ENCODE results near the gene ASMTL. TPM values are rescaled to one million over a fixed set of nuclear protein-coding genes. Genes with fewer than 3 reads are reported as not detected.
"Not testable (repeated sequence)": the region's sequence is repeated elsewhere in the genome, so short reads cannot be mapped to it uniquely, and the experiment has no call there.

Gene ASMTL
- total RNA-seq, 1 experiment from 2014 or later = 42.7 TPM

DNA sequence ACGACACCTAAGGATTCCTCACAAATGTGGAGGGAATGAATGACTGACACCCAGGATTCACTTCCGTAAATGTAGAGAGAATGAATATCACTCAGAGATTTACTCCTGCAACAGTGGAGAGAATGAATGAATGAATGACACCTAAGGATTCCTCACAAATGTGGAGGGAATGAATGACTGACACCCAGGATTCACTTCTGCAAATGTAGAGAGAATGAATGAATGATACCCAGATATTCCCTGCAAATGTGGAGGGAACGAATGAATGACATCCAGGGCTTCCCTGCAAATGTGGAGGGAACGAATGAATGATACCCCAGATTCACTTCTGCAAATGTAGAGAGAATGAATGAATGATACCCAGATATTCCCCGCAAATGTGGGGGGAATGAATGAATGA lies 36.6 kb upstream of the ASMTL start:
- H3K4me1 ChIP-seq (replicated peaks; ENCODE audit: insufficient read depth); H3K27ac ChIP-seq; H3K9me3 ChIP-seq (ENCODE audit: insufficient read depth, low read depth); H3K79me2 ChIP-seq (ENCODE audit: low read depth); H3K36me3 ChIP-seq (ENCODE audit: low read depth); H2AFZ ChIP-seq; intact Hi-C loops (cut with micrococcal nuclease; ENCODE audit: unreplicated experiment); DNase-seq; H3K9me2 ChIP-seq (ENCODE audit: insufficient read depth); H4K20me1 ChIP-seq (ENCODE audit: insufficient read depth); BruUV-seq (replicated peaks); CTCF ChIA-PET; H3K4me2 ChIP-seq; POLR2A ChIA-PET (ENCODE audit: unreplicated experiment); H3K4me3 ChIP-seq; H3F3A ChIP-seq (ENCODE audit: insufficient read depth, low read depth): not testable (repeated sequence)
- H3K27me3 ChIP-seq (ENCODE audit: insufficient read depth, low read depth) = peaks cover 29% of the 10 kb centered on the region

GRCh38 chrX:1488745-1489144 lies 36.0 kb upstream of the ASMTL start:
- no peak overlapping the region for H2AFZ ChIP-seq
- H3F3A ChIP-seq (ENCODE audit: insufficient read depth, low read depth) = no peaks in the 10 kb centered on the region; the same call in 1 of the 2 replicates
- H3K27me3 ChIP-seq (ENCODE audit: insufficient read depth, low read depth) = peaks cover 35% of the 10 kb centered on the region
- TF ChIP-seq, protein P1, sequence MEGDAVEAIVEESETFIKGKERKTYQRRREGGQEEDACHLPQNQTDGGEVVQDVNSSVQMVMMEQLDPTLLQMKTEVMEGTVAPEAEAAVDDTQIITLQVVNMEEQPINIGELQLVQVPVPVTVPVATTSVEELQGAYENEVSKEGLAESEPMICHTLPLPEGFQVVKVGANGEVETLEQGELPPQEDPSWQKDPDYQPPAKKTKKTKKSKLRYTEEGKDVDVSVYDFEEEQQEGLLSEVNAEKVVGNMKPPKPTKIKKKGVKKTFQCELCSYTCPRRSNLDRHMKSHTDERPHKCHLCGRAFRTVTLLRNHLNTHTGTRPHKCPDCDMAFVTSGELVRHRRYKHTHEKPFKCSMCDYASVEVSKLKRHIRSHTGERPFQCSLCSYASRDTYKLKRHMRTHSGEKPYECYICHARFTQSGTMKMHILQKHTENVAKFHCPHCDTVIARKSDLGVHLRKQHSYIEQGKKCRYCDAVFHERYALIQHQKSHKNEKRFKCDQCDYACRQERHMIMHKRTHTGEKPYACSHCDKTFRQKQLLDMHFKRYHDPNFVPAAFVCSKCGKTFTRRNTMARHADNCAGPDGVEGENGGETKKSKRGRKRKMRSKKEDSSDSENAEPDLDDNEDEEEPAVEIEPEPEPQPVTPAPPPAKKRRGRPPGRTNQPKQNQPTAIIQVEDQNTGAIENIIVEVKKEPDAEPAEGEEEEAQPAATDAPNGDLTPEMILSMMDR (conservative IDR thresholded peaks at IDR 0.05) = no peak
- no peak for TF ChIP-seq EZH2 (IDR thresholded peaks at IDR 0.05; ENCODE audit: low read depth)
- no peaks in the 10 kb centered on the region for H3K36me3 ChIP-seq (ENCODE audit: low read depth)
- intact Hi-C loops (cut with micrococcal nuclease; ENCODE audit: unreplicated experiment) = no loop called here
- CTCF ChIA-PET = no interaction called here
- H3K79me2 ChIP-seq (ENCODE audit: low read depth) = no peaks in the 10 kb centered on the region
- no peak overlapping the region for H3K4me3 ChIP-seq
- no peaks in the 10 kb centered on the region for H4K20me1 ChIP-seq (ENCODE audit: insufficient read depth)
- no peaks in the 10 kb centered on the region for H3K4me1 ChIP-seq (replicated peaks; ENCODE audit: insufficient read depth)
- no peak overlapping the region for H3K4me2 ChIP-seq
- no TSS peak for BruUV-seq (replicated peaks)
- H3K9me2 ChIP-seq (ENCODE audit: insufficient read depth) = no peaks in the 10 kb centered on the region
- no peak for DNase-seq
- POLR2A ChIA-PET (ENCODE audit: unreplicated experiment) = no interaction called here
- peaks cover 4% of the 10 kb centered on the region; the same call in 1 of the 2 replicates for H3K9me3 ChIP-seq (ENCODE audit: insufficient read depth, low read depth)
- no peak overlapping the region for H3K27ac ChIP-seq

- no peak overlapping the region for H3K4me2 ChIP-seq
- POLR2A ChIA-PET (ENCODE audit: unreplicated experiment) = no interaction called here
- TF ChIP-seq, protein P1 (conservative IDR thresholded peaks at IDR 0.05) = no peak
- no peak for TF ChIP-seq EZH2 (IDR thresholded peaks at IDR 0.05; ENCODE audit: low read depth)
- no peaks in the 10 kb centered on the region for H3K79me2 ChIP-seq (ENCODE audit: low read depth)
- no peak overlapping the region for H3K4me3 ChIP-seq
- CTCF ChIA-PET = no interaction called here
- intact Hi-C loops (cut with micrococcal nuclease; ENCODE audit: unreplicated experiment) = no loop called here
- H4K20me1 ChIP-seq (ENCODE audit: insufficient read depth) = no peaks in the 10 kb centered on the region
- no peak overlapping the region for H3K27ac ChIP-seq
- H3F3A ChIP-seq (ENCODE audit: insufficient read depth, low read depth) = no peaks in the 10 kb centered on the region
- H3K4me1 ChIP-seq (replicated peaks; ENCODE audit: insufficient read depth) = no peaks in the 10 kb centered on the region
- peaks cover 38% of the 10 kb centered on the region for H3K27me3 ChIP-seq (ENCODE audit: insufficient read depth, low read depth)
- no peaks in the 10 kb centered on the region for H3K9me2 ChIP-seq (ENCODE audit: insufficient read depth)
- peaks cover 4% of the 10 kb centered on the region; the same call in 1 of the 2 replicates for H3K9me3 ChIP-seq (ENCODE audit: insufficient read depth, low read depth)
- BruUV-seq (replicated peaks) = no TSS peak
- H3K36me3 ChIP-seq (ENCODE audit: low read depth) = no peaks in the 10 kb centered on the region
- no peak overlapping the region for H2AFZ ChIP-seq
- no peak for DNase-seq
These were observed 35.4 kb upstream of the ASMTL start for GRCh38 chrX:1488141-1488540.

DNA sequence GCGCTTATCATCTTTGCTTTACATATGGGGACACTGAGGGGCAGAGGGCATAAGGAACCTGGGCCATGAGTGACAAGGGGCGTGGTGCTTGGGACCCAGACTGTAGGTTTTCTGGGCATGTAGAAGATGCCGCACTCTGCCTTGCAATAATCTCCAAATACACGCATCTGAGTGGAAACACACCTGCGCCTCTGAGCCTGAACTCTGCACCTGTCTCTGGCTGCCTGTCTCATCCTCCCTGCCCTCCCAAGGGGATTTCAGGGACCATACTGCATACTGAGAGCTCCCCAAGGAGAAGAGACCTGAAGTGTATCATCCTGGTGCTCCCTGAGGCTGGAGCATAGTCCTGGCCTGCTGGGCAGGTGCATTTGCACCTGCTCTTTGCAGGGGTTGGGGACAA lies 34.7 kb upstream of the ASMTL start:
- no peaks in the 10 kb centered on the region for H3K79me2 ChIP-seq (ENCODE audit: low read depth)
- no TSS peak for BruUV-seq (replicated peaks)
- H3K4me1 ChIP-seq (replicated peaks; ENCODE audit: insufficient read depth) = no peaks in the 10 kb centered on the region
- no peaks in the 10 kb centered on the region for H3F3A ChIP-seq (ENCODE audit: insufficient read depth, low read depth)
- ChIA-PET POLR2A (ENCODE audit: unreplicated experiment) (no interaction called here), CTCF (no interaction called here)
- H4K20me1 ChIP-seq (ENCODE audit: insufficient read depth) = no peaks in the 10 kb centered on the region
- H3K9me2 ChIP-seq (ENCODE audit: insufficient read depth) = no peaks in the 10 kb centered on the region
- no peak for TF ChIP-seq EZH2 (IDR thresholded peaks at IDR 0.05; ENCODE audit: low read depth)
- TF ChIP-seq, protein P1 (conservative IDR thresholded peaks at IDR 0.05) = no peak
- no peak for DNase-seq
- peaks cover 38% of the 10 kb centered on the region for H3K27me3 ChIP-seq (ENCODE audit: insufficient read depth, low read depth)
- no peak overlapping the region for H3K4me3 ChIP-seq
- H3K27ac ChIP-seq = no peak overlapping the region
- intact Hi-C loops (cut with micrococcal nuclease; ENCODE audit: unreplicated experiment) = no loop called here
- H3K4me2 ChIP-seq = 0 out of 2 replicates have a peak overlapping the region, but pooled peaks have one; percentile 39
- H3K9me3 ChIP-seq (ENCODE audit: insufficient read depth, low read depth) = peaks cover 4% of the 10 kb centered on the region; the same call in 1 of the 2 replicates
- no peaks in the 10 kb centered on the region for H3K36me3 ChIP-seq (ENCODE audit: low read depth)
- H2AFZ ChIP-seq = no peak overlapping the region

All from PC-9 (cell line).